NCI-H2171 (cell line): ENCODE measurements around the gene ABHD17B.

Source experiments
- DNase-seq: peaks from one replicate; lab custom pipeline; 2025; lab: John Stamatoyannopoulos, UW

Gene ABHD17B

DNA sequence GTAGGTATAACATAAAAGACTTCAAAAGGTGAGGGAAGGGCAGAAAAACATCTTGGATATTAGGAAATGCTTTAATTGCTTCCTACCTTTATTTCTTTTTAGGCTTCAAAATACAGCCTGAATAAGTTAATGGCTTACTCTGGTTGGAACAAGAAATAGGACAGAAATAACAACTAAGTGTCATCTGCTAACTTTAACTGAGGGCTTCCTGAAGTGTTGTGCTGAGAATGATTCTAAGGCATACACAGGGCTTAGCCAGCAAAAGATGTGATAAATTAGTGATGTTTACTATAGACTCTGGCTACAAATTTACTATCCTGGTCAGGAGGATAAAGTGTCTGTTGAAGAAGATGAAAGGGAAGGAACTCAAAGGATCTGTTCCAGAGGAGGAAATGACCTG lies 34.2 kb downstream of the ABHD17B start:
- no peak for DNase-seq

DNA sequence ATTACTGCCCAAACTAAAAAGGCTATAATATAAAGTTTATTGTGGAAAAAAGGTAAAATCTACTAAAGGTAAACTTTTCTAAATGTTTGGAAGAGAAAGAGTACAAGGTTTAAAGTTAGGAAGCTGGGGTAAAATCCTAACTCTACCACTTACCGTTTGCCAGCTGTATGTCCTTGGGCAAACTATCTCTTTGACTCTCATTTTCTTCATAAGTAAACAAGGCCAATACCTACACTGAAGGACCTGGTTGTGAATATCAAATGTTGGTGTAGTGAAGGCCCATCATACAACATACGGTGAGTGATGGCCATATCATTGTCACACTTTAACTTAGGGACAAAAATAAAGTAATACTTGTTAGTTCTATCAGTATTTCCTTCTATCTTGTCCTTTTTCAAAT lies 34.9 kb downstream of the ABHD17B start:
- no peak for DNase-seq

DNA sequence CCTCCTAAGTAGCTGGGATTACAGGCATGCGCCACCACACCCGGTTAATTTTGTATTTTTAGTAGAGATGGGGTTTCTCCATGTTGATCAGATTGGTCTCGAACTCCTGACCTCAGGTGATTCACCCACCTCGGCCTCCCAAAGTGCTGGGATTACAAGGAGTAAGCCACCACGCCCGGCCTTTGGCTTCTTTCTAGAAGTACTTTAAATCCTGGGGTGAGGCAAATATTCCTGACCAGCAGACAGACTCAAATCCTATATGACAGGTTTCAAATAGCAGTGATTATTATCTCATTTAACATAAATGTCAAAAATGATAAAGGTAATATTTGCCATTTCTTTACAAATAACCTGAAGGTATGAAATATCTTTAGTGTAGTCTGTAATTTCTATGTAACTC lies 35.6 kb downstream of the ABHD17B start:
- DNase-seq = no peak

DNA sequence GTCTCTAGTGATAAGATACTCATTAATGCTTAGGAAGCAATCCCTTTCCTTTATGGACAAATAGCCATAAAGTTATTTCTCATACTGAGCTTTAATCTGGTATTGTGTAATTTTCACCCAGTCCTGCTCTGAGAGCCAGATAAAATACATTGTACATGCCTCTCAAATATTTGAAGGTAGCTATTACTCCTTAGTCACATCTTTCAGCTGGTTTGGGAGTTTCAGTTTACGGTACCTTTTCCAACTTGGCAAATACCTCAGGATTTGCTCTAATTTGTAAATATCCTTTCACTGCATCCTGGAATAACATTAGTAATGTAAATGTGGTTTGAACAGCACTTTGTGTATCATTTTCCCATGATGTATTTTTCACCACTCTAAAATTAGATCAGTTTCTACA lies 47.4 kb downstream of the ABHD17B start:
- no peak for DNase-seq

DNA sequence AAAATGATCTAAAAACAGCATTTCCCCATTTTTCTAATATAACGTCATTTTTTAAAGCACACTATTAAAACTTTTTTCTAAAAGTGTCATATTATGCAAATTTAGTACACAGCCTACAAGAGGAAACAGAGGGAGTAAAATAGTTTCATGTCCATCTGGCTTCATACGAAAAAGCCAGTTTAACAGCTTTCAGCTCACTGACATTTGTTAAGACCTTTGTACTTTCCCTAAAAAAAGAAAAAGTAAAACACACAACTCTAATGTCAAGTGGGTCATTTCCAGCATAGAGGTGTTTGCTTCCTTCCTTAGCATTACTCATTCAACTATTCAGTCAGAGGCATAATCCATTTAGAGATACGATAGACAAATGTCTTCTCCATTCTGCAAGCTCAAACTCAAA lies 49.4 kb downstream of the ABHD17B start:
- DNase-seq = no peak

- DNase-seq = no peak
Measured at GRCh38 chr9:71859939-71860338, 51.1 kb downstream of the ABHD17B start.

DNA sequence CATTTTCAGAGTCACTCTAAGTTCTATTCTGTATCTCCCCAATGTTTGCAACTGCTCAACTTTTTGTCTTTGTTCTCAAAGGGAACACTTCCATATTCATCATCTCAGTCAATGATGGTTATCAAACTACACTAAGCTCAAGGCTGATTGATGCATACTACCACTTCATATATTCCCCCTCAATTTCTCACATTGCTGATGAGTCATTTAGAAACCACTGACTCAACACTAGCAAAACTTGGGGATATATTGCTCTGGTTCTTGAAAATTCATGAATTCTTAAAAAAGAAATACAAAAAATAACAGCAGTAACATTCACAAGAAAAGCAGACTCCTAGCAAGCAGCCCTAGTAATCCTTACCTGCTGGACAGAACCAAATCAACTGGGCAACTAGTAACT lies 52.2 kb downstream of the ABHD17B start:
- no peak for DNase-seq

GRCh38 chr9:71858102-71858798 lies 52.7 kb downstream of the ABHD17B start:
- DNase-seq = no peak

DNA sequence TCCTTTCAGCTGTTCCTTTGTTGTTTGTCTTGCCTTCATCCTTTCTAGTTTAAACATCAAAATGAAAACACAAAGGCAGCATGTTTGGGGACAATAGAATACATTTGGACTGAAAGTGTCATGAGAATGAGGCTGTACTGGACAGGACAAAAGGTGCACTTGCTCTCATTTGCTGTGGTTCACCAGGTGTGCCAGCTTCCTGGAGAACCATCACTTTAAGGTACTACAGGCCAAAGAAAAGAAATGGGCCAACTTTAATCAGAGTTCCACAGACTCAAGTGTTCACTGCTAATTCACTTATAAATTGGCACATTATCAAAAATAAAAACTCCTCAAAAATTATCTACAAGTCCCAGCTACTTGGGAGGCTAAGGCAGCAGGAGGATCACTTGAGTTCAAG lies 53.8 kb downstream of the ABHD17B start:
- DNase-seq = no peak

- peak; percentile 63 for DNase-seq
Measured at GRCh38 chr9:71854811-71855210, 56.2 kb downstream of the ABHD17B start.

DNA sequence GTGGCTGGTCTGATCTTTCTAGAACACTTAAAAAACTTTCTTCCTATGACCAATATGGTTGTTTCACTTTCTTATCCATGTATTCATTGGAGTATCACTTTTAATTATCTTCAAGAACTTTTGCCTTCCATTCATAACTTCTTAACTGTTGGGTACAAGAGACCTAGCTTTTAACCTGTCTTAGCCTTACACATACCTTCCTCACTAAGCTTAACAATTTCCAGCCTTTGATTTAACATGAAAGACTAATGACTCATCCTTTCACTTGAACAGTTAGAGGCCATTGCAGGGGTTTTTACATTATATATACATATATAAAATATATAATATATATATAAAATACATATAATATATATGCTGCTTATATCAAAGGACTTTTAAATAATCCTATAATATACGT lies 57.9 kb downstream of the ABHD17B start:
- no peak for DNase-seq

GRCh38 chr9:71850996-71851395 lies 60.0 kb downstream of the ABHD17B start:
- no peak for DNase-seq

DNA sequence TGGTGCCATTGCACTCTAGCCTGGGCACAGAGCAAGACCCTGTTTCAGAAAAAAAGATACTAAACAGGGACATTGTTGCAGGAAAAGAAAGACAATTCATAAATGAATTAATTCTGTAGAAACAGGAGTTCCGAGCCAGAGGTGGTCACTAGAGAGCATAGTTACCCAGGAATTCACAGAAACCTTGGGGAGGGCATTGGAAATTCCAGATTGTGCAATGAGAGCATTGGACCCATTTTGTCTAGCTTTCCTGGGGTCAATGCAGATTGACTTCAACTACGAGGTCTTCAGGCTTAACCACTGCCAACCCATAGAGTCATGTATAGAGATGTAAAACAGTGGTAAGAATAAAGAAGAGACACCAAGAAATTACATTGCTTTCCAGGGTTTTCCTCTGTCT lies 63.1 kb downstream of the ABHD17B start:
- no peak for DNase-seq

DNA sequence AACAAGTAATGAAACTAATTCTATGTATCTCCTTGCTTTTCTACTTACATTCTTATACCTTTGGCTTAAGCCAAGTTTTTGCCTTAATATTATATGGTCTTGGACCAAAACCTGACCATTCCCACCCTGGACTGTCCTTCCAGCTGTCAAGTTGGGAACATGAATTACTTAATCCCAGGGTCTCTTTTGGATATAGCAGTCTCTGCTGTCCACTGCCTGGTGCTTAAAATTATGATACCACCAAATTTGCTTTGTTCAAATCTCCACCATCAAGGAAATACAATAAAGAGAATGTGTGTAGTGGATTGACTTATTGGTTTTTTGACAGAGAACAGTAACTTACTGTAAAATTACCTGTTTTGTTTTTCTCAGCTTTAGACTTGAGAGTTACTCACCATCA lies 66.2 kb downstream of the ABHD17B start:
- no peak for DNase-seq

DNA sequence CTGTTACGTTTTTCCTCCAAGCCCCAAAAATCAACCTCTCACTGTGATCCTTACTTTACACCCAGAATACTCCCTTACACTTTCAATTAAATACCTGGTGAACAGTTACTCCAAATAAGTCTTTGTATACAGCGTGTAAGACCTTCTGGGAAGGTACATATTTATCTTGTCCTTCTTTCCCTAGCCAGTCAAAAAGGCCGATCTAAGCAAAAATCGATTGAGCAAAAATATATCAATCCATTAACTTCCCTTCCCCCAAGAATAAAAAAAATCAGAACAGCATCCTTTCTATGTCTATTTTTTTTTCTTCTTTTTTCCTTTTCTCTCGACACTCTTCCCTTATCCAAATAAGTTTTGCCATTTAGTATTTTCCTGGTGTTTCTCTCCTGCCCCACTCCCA lies 71.3 kb downstream of the ABHD17B start:
- no peak for DNase-seq

GRCh38 chr9:71835596-71835995 lies 75.4 kb downstream of the ABHD17B start:
- no peak for DNase-seq

GRCh38 chr9:71830929-71831328 lies 80.1 kb downstream of the ABHD17B start:
- no peak for DNase-seq

- DNase-seq = no peak
Measured at GRCh38 chr9:71830153-71830552, 80.8 kb downstream of the ABHD17B start.

DNA sequence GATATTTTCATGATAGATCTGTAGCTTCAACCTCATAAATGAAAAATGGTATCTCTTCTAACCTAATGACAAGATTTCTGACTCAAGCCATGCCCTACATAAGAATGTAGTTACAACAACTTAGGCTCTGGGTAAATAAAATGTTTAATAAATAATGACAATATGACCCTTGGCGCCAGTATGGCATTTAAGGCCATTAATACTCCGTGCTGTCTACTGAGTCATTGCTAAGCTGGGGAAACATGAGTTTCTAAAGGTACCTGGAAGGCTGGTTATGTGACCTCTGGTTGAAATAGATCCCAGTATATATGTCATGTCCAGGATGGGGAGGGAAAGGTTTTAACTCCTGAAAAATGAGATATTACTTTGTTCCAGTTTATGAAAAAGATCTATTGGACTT lies 84.7 kb downstream of the ABHD17B start:
- no peak for DNase-seq

GRCh38 chr9:71824257-71824656 lies 86.7 kb downstream of the ABHD17B start:
- no peak for DNase-seq

DNA sequence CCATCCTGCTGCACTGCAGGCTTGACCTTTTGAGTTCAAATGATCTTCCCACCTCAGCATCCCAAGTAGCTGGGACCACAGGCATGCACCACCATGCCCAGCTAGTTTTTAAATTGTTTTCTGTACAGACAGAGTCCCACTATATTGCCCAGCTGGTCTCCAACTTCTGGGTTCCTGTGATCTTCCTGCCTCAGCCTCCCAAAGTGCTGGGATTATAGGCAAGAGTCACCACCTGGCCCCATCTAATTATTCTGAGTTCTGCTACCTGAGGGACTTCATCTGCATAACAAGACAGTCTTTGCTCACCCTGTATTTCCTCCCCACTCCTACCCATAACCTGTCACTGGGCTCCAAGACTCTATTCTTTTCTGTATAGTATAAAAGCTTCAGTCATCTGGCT lies 88.1 kb downstream of the ABHD17B start:
- no peak for DNase-seq

DNA sequence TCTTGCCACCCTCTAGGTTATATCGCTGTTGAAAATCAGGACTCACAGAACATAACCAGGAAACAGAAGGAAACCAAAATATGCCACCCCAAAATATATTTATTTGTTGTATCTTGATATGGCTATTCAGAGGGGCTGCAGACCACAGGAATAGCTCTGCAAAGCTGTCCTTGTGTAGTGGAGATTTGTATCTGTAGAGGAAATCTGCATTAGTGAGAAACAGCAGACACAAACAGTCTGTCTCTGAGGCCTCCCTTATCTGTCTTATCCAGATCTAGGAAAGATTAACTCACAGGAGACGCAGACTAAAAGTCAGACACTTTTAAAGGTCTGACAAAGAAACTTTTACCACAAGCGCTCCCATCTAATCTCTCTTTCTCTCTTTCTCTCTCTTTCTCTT lies 88.5 kb downstream of the ABHD17B start:
- DNase-seq = no peak

DNA sequence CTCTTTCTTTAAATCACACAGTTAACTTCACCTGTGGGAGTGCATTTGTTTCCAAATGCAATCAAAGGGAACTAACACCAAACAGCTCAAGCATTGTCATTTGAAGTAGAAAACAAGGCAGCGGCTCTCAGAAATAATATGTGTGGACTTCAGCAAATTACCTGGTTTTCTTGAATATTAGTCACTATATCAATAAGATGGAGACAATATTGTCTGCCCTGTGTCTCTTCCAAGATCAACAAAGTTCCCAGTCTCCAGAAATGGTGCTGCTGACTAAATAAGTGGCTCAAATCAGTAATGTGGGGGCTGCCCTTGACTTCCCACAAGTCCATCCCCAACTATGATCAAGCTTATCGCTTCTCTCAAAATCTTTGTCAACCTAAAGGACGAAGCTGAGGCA lies 89.6 kb downstream of the ABHD17B start:
- no peak for DNase-seq

DNA sequence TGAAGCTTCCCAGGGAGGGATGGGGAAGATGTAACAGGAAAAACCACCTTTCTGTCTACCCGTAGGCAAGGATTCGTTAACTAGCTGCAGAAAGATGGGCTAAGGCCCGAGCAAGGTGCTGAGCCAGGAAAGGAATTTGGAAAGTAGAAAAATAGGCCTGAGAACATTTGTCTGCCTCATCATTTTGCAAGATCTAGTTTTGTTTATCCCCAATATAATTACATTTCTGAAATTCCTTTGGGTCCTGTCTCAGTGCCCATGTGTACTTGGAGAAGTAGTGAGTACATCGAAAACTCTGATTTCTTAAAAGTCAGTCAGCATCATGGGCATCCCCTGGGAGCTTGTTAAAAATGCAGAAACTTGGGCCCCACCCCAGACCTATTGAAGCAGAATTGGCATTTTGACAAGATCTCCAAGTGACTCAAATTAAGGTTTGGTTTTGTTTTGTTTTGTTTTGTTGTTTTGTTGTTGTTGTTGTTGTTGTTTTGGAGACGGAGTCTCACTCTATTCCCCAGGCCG lies 90.5 kb downstream of the ABHD17B start:
- DNase-seq = no peak
